Activated T-cell treated with anti-CD3 and anti-CD28 coated beads for 4 hours (primary cell): Measurements from ENCODE around the gene TMEM129.

Experiments used
- DNase-seq: peaks from one replicate; pipeline ENCODE4 v3.0.0-alpha.2; 2020

The TMEM129 gene, protein sequence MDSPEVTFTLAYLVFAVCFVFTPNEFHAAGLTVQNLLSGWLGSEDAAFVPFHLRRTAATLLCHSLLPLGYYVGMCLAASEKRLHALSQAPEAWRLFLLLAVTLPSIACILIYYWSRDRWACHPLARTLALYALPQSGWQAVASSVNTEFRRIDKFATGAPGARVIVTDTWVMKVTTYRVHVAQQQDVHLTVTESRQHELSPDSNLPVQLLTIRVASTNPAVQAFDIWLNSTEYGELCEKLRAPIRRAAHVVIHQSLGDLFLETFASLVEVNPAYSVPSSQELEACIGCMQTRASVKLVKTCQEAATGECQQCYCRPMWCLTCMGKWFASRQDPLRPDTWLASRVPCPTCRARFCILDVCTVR

GRCh38 chr4:1721003-1721665 is at the start of gene TMEM129, which contains the start of gene TACC3:
Gene TMEM129 (minus strand): TSS chr4:1721323. CDS start chr4:1720837, 486 bp downstream.
Gene TACC3 (plus strand): TSS chr4:1721521. CDS start chr4:1723422, 1,901 bp downstream.
- peak; percentile 87 for DNase-seq

- no peak for DNase-seq
Observed at GRCh38 chr4:1770791-1771231, 49.7 kb upstream of the TMEM129 start.

DNA sequence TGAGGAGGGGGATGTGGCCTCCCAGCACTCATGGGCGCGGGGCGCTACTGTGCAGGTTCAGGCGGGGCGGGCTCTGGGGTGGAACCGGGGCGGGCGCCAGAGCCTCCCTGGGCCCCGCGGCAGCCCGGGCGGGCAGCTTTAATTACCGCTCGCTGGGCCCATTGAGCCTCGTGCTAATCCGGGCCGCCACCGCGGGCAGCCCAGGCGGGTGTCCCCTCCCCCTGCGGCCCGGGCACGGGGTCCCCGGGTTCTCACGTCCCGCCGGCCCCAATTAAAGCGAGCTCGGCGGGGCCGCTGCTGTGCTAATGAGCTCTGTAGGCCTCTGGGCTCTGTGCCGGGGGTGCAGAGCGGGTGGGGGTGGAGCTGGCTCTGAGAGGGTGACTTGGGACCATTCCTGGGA is 49.1 kb upstream of the TMEM129 start:
- DNase-seq: no peak

- DNase-seq: no peak
Observed at GRCh38 chr4:1769692-1770091, 48.6 kb upstream of the TMEM129 start.

- DNase-seq: no peak
Observed at GRCh38 chr4:1768367-1769034, 47.4 kb upstream of the TMEM129 start.

GRCh38 chr4:1767770-1768366 is 46.7 kb upstream of the TMEM129 start:
- no peak for DNase-seq

DNA sequence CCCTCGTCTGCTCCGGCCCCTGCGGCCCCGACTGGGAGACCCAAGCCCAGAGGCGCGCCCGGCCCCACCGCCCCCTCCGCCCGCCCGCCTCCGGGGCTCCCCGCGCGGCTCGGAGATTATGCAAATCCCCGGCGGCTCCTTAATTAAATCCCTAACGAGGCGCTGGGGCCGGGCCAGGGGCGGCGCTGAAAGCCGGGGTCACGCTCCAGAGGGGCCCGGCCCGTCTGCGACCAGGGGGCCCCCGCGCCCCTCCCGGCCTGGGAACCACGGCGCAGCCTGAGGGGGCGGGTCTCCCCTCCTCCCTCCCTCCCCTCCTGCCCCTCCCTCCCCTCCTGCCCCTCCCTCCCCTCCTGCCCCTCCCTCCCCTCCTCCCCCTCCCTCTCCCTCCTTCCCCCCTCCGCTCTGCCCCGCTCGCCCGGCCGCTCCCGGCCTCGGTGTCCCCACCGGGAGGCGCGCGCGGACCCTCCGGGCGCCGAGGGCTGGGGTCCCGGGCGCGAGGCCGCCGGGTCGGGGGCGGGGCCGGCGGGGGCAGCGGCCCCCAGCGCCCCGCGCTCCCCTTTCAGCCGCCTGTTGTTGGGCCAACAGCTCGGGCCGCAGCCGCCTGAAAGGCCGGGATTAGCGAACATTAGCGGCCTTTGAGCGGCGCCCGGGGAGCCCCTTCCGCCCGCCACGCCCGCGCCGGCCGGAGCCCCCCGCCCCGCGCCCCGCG is 46.1 kb upstream of the TMEM129 start:
- no peak for DNase-seq

DNA sequence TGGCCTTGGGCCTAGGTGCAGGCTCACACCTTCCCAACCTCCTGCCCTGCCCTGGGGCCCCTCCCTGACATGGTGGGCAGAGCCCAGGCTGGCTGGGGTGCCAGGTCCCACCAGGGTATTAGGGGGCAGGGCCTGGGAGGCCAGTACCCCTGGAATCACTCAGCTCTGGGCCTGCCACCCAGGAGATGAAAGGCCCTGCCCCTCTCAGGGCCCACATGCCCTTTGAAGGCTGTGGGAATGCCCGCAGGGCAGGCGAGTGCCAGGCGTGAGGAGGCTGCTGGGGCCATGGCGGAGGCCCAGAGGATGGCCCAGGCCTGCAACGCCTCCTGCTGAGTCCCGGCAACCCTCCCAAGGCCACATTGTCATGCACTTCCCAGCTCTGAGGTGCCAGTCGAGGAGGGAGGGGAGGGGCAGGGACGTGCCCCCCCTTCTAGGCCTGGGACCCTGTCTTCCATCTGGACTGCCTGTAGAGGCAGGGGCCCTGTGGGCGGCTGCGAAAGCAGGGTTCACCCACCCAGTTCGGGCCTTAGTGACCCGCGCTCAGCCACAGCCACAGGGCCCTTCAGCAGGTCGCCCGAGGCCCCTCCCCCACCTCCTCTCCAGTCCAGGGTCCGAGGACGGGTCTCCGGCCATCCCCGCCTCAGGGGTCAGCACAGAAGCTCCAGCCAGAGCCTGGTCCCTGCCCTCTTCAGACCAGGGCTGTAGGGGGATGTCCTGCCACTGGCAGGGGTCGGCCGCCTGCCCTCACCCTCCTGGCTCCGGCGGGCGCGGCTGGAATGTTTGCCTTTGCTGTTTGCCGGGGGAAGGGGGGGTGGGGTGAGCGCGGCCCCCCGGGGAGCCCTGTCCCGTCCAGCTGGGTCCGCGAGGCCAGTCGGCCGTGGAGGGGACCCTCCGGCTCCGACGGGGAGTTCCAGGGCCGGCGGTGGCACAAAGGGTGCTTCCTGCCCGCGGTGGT is 45.3 kb upstream of the TMEM129 start:
- DNase-seq: no peak

- no peak for DNase-seq
Observed at GRCh38 chr4:1765409-1766072, 44.4 kb upstream of the TMEM129 start.

GRCh38 chr4:1764670-1765069 is 43.5 kb upstream of the TMEM129 start:
- no peak for DNase-seq

GRCh38 chr4:1763550-1764080 is 42.5 kb upstream of the TMEM129 start:
- DNase-seq: no peak

DNA sequence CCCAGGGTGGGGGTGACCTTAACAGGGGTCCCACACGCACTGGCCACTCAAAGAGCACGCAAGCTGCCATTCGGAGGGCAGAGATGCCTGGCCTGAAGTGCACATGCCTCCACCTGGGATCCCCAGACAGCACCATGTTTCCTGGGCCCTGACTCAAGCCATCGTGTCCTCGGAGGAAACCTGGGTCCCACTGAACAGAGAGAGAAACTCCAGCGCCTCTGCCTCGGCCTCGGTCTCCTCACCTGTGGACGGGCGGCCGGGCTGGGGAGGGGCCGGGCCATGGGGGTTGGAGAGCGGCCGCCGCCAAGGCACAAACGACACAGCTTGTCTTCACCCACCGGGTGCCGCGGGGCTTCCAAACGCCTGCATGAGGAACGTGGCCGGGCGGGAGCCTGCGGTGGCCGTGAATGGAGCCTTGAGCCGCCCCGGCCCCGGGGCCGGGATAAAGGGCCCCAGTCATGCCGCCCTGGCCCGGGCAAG is 42.0 kb upstream of the TMEM129 start:
- DNase-seq: no peak

- DNase-seq: no peak
Observed at GRCh38 chr4:1762264-1763010, 41.3 kb upstream of the TMEM129 start.

GRCh38 chr4:1761130-1761689 is 40.1 kb upstream of the TMEM129 start:
- DNase-seq: no peak

GRCh38 chr4:1760521-1761071 is 39.5 kb upstream of the TMEM129 start:
- no peak for DNase-seq

DNA sequence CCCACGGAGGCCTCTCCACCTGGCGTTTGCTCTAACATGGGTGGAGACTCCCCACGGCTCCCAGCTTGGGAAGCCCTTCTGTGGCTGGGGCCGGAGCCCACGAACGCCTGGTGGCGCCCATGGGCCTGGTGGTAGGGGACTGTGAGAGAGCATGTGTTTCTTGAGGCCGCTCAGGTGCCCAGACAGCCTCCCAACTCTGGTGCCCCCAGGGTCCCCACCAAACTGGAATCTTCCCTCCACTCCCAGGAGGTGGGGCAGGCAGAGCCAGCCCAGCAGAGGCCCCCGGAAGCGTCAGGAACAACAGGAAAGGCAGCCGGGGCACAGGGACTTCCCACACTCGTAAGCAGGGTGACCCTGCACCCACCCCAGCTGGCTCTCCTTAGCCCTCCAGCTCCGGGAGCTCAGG is 38.7 kb upstream of the TMEM129 start:
- DNase-seq: no peak

GRCh38 chr4:1759170-1759817 is 38.2 kb upstream of the TMEM129 start:
- DNase-seq: no peak
